LNCAP (cell line): ENCODE data around the gene SLC2A9.

ENCODE experiments used
- CTCF ChIP-seq: fragments of 450-650 bp; IDR thresholded peaks from 2 replicates; pipeline ENCODE4 v1.5.1; 2017; ENCODE audit warnings: mild to moderate bottlenecking

The SLC2A9 gene

GRCh38 chr4:10031668-10032590 is 10.6 kb upstream of the SLC2A9 start:
- no peak for TF ChIP-seq CTCF

GRCh38 chr4:10030972-10031667 is 9.8 kb upstream of the SLC2A9 start:
- no peak for TF ChIP-seq CTCF

GRCh38 chr4:10029403-10029802 is 8.1 kb upstream of the SLC2A9 start:
- no peak for TF ChIP-seq CTCF

GRCh38 chr4:10028910-10029309 is 7.6 kb upstream of the SLC2A9 start:
- TF ChIP-seq CTCF, result no peak

- no peak for TF ChIP-seq CTCF
Observed at GRCh38 chr4:10026485-10026884, 5.2 kb upstream of the SLC2A9 start.

- no peak for TF ChIP-seq CTCF
Observed at GRCh38 chr4:10025230-10025806, 4.0 kb upstream of the SLC2A9 start.

- TF ChIP-seq CTCF, result no peak
Observed at GRCh38 chr4:10024303-10024702, 3.0 kb upstream of the SLC2A9 start.
